K562 (cell line): ENCODE measurements around the gene GLRA2. TPM values are rescaled to one million over a fixed set of nuclear protein-coding genes. Genes with fewer than 3 reads are reported as not detected.

Source experiments
- ATAC-seq: fragments of 200-7000 bp; cut with Tn5 transposase; 3 replicates; pipeline ENCODE4 v1.9.1; 2020; ENCODE audit warnings: moderate library complexity
- BruUV-seq: library from RNA; stranded (reverse); fragments of 400-500 nt; replicated peaks from 2 replicates; lab custom pipeline; 2021; lab: Mats Ljungman, UMichigan
- CTCF ChIA-PET: fragments of 300-600 bp; formaldehyde crosslinking; extraction: SDS; loops from one replicate; lab custom pipeline; 2021; ENCODE audit warnings: low intra/inter-chr PET ratio; lab: Yijun Ruan, JAX
- POLR2A ChIA-PET: fragments of 300-600, 350-650 bp; sonication (Branson Sonifier 250); formaldehyde crosslinking; extraction: SDS; loops from one replicate; lab custom pipeline; 2021; ENCODE audit warnings: antibody characterized with exemption, inconsistent platforms; lab: Yijun Ruan, JAX
- DNase-seq, 4 experiments: peaks; one replicate each; pipeline versions ENCODE4 v3.0.0 to v3.0.0-alpha.2; 2011 to 2018; ENCODE audit warnings: low spot score in 3 of 4, mixed read lengths in 3 of 4; ENCODE audit errors: extremely low read depth in 1 of 4
- FAIRE-seq: peaks from 2 replicates; lab custom pipeline; 2011; peaks lifted over from hg19 to GRCh38; lab: Jason Lieb, UNC
- H2AFZ ChIP-seq: 2 replicates; pipeline ENCODE4 v1.6.0; 2011; ENCODE audit warnings: low read depth, low read length, control low read depth, inconsistent platforms
- H3K27ac ChIP-seq: fragments of 200-600 bp; 3 replicates; pipeline ENCODE4 v1.8.0; 2011; ENCODE audit warnings: low read depth, mild to moderate bottlenecking, control low read depth, inconsistent platforms, low read length, moderate library complexity, mixed read lengths; ENCODE audit errors: extremely low read depth
- H3K27me3 ChIP-seq, 2 experiments: fragments of 300-600 bp in 1 of 2; 2 replicates in 1 of 2; 3 replicates in 1 of 2; pipeline versions ENCODE4 v1.6.0 to v1.8.0; 2011; ENCODE audit warnings: inconsistent platforms in 2 of 2, low read length in 2 of 2, mild to moderate bottlenecking in 1 of 2, mixed read lengths in 1 of 2, moderate library complexity in 1 of 2; ENCODE audit not compliant: control insufficient read depth in 2 of 2, insufficient read depth in 2 of 2
- H3K36me3 ChIP-seq: fragments of 300-600 bp; 3 replicates; pipeline ENCODE4 v1.8.0; 2011; ENCODE audit warnings: mild to moderate bottlenecking, low read length, inconsistent platforms; ENCODE audit not compliant: control insufficient read depth, insufficient read depth
- H3K4me1 ChIP-seq, 2 experiments: fragments of 200-600 bp in 1 of 2; replicated peaks in 1 of 2; 2 replicates in 1 of 2; 3 replicates in 1 of 2; pipeline versions ENCODE4 v1.5.1 to v1.8.0; 2011; ENCODE audit warnings: inconsistent platforms in 2 of 2, low read length in 2 of 2, mild to moderate bottlenecking in 1 of 2, mixed read lengths in 1 of 2, moderate library complexity in 1 of 2; ENCODE audit not compliant: control insufficient read depth in 2 of 2, insufficient read depth in 2 of 2
- H3K4me2 ChIP-seq: 2 replicates; pipeline ENCODE4 v1.6.1; 2011; ENCODE audit warnings: low read length, control low read depth, inconsistent platforms, mixed read lengths; ENCODE audit not compliant: insufficient read depth
- H3K4me3 ChIP-seq: fragments of 200-600 bp; sonication (generic), shearing (Covaris generic); 2 replicates; pipeline ENCODE4 v1.5.1; 2016; ENCODE audit warnings: control low read depth, inconsistent platforms
- H3K79me2 ChIP-seq: fragments of 200-600 bp; 3 replicates; pipeline ENCODE4 v1.8.0; 2011; ENCODE audit warnings: low read length, inconsistent platforms; ENCODE audit not compliant: control insufficient read depth, insufficient read depth
- H3K9ac ChIP-seq, 2 experiments: 2 replicates each; pipeline versions ENCODE4 v1.6.0 to v1.6.1; 2011; ENCODE audit warnings: low read depth in 2 of 2, low read length in 2 of 2, control low read depth in 1 of 2, inconsistent platforms in 1 of 2, mild to moderate bottlenecking in 1 of 2, mixed read lengths in 1 of 2; ENCODE audit not compliant: insufficient read depth in 1 of 2
- H3K9me1 ChIP-seq: one replicate; pipeline ENCODE4 v1.6.0; 2011; ENCODE audit warnings: inconsistent platforms, mild to moderate bottlenecking, low read length, moderate library complexity; ENCODE audit not compliant: control insufficient read depth, insufficient read depth
- H3K9me3 ChIP-seq: replicated peaks from 2 replicates; pipeline ENCODE4 v1.5.1; 2011; ENCODE audit warnings: low read depth, low read length, inconsistent platforms; ENCODE audit not compliant: control insufficient read depth, insufficient read depth
- H4K20me1 ChIP-seq: replicated peaks from 2 replicates; pipeline ENCODE4 v1.6.1; 2011; ENCODE audit warnings: low read length, inconsistent platforms, mixed read lengths; ENCODE audit not compliant: control insufficient read depth, insufficient read depth
- BMI1 ChIP-seq: fragments of 150-350 bp; IDR thresholded peaks from 2 replicates; pipeline ENCODE4 v1.6.1; 2014; ENCODE audit warnings: low read length
- ERF ChIP-seq: fragments of 450-650 bp; formaldehyde crosslinking; IDR thresholded peaks from 2 replicates; pipeline ENCODE4 v1.4.0; 2020; ENCODE audit warnings: mild to moderate bottlenecking, mixed read lengths
- FOXM1 ChIP-seq, 2 experiments: fragments of 450-650 bp in 1 of 2; sonication (generic) in 1 of 2; formaldehyde crosslinking in 1 of 2; IDR thresholded peaks; 2 replicates each; pipeline versions ENCODE4 v1.6.1 to v1.9.0; 2017 to 2022; ENCODE audit warnings: low read depth in 2 of 2, mild to moderate bottlenecking in 2 of 2, missing genetic modification reagents in 1 of 2, moderate library complexity in 1 of 2
- MYNN ChIP-seq, 2 experiments: sonication (generic); formaldehyde crosslinking in 1 of 2; IDR thresholded peaks; 2 replicates each; pipeline versions ENCODE4 v1.5.0 to v1.6.1; 2016 to 2020; ENCODE audit warnings: antibody characterized with exemption in 1 of 2, missing genetic modification reagents in 1 of 2
- NFATC3 ChIP-seq: fragments of 450-650 bp; IDR thresholded peaks from 2 replicates; pipeline ENCODE4 v1.6.1; 2017; ENCODE audit warnings: mild to moderate bottlenecking
- RBM15 ChIP-seq: fragments of 200-400 bp; formaldehyde crosslinking; IDR thresholded peaks from 2 replicates; pipeline ENCODE4 v1.6.1; 2018; ENCODE audit warnings: mild to moderate bottlenecking, low read length, moderate library complexity; ENCODE audit not compliant: insufficient read depth
- RBM25 ChIP-seq: fragments of 200-400 bp; formaldehyde crosslinking; IDR thresholded peaks from 2 replicates; pipeline ENCODE4 v1.6.1; 2018; ENCODE audit warnings: low read length, low read depth, moderate library complexity; ENCODE audit not compliant: severe bottlenecking
- TCFL5 ChIP-seq: fragments of 250-450 bp; sonication (Bioruptor Pico); conservative IDR thresholded peaks from 2 replicates; pipeline ENCODE4 v1.6.1; 2021; ENCODE audit warnings: mild to moderate bottlenecking, moderate library complexity, matching md5 sums
- ZNF197 ChIP-seq: fragments of 200-800 bp; sonication (Bioruptor generic); IDR thresholded peaks from 2 replicates; pipeline ENCODE4 v1.6.1; 2016; ENCODE audit warnings: low read depth, missing genetic modification characterization, missing compliant biosample characterization
- ZNF3 ChIP-seq: fragments of 250-450 bp; sonication (Bioruptor Pico); IDR thresholded peaks from 2 replicates; pipeline ENCODE4 v1.5.0; 2021; ENCODE audit warnings: mild to moderate bottlenecking, moderate library complexity
- ZNF764 ChIP-seq: fragments of 250-450 bp; sonication (Bioruptor Pico); IDR thresholded peaks from 2 replicates; pipeline ENCODE4 v1.4.0; 2020; ENCODE audit warnings: low read depth, mild to moderate bottlenecking, moderate library complexity
- ZNF780A ChIP-seq: fragments of 250-450 bp; sonication (Bioruptor Pico); IDR thresholded peaks from 2 replicates; pipeline ENCODE4 v1.5.0; 2021; ENCODE audit warnings: mild to moderate bottlenecking
- ZNF785 ChIP-seq: fragments of 250-450 bp; sonication (Bioruptor Pico); IDR thresholded peaks from 2 replicates; pipeline ENCODE4 v1.4.0; 2020; ENCODE audit warnings: mild to moderate bottlenecking
- WGBS: fragments of 100-300 bp; shearing (Covaris generic); methylation state at CpG from one replicate; pipeline ENCODE4 v1.1.6; 2016; ENCODE audit warnings: low coverage, mixed read lengths; ENCODE audit not compliant: insufficient coverage; ENCODE audit errors: missing lambda C conversion rate; 5-methylcytosine and 5-hydroxymethylcytosine counted together
- in situ Hi-C: fragments of 300-500 bp; cut with MboI; formaldehyde crosslinking; loops from 4 replicates; pipeline ENCODE4 v1.15.0; 2018; ENCODE audit warnings: inconsistent platforms, mixed read lengths
- intact Hi-C: fragments of 100-400 bp; cut with micrococcal nuclease; formaldehyde crosslinking; loops from 2 replicates; pipeline ENCODE4 v1.14.2; 2022
- polyA plus RNA-seq, 8 experiments: library from polyadenylated mRNA; depleted of rRNA in 4 of 8; stranded (reverse) in 5 of 8; unstranded in 3 of 8; fragments of >200 nt; fragmentation: Nextera tagmentation in 2 of 8; fragmentation: Illumina TruSeq in 1 of 8; extraction: Ambion mirVana in 2 of 8; extraction: Trizol in 1 of 8; gene quantifications; 2 replicates each; pipeline versions ENCODE4 v1.2.1 to v1.2.3, GENCODE V29; 2011 to 2014; ENCODE audit warnings: inconsistent platforms in 1 of 8, missing spikeins in 1 of 8
- total RNA-seq, 7 experiments: library from RNA; depleted of rRNA in 6 of 7; stranded (reverse); fragments of >200 nt in 6 of 7; fragmentation: Illumina TruSeq in 2 of 7; extraction: Trizol in 2 of 7; gene quantifications; 2 replicates each; pipeline versions ENCODE4 v1.2.1 to v1.2.3, GENCODE V29; 2011 to 2021; ENCODE audit warnings: low replicate concordance in 1 of 7
- TF ChIP-seq, protein P1 (sequence below): fragments of 450-650 bp; IDR thresholded peaks from 2 replicates; pipeline ENCODE4 v1.6.1; 2016
- TF ChIP-seq, protein P2 (sequence below): fragments of 450-650 bp; IDR thresholded peaks from 2 replicates; pipeline ENCODE4 v1.6.1; 2016; ENCODE audit warnings: low read depth, mild to moderate bottlenecking, moderate library complexity
- TF ChIP-seq, protein P3 (sequence below): sonication (generic); formaldehyde crosslinking; IDR thresholded peaks from 2 replicates; pipeline ENCODE4 v1.8.0; 2022; ENCODE audit warnings: mild to moderate bottlenecking, missing genetic modification reagents

Gene GLRA2
- total and polyA plus RNA-seq, 9 of the 15 experiments (the other 6 are each of a cell fraction or from before 2014, with no cell fraction given) = not detected

- H3K27ac ChIP-seq = no peak overlapping the region
- POLR2A ChIA-PET = no interaction called here
- CTCF ChIA-PET = no interaction called here
- no peaks in the 10 kb centered on the region for H4K20me1 ChIP-seq
- no peak overlapping the region for H3K4me3 ChIP-seq
- no peak overlapping the region for H3K4me2 ChIP-seq
- no peaks in the 10 kb centered on the region for H3K9me1 ChIP-seq
- WGBS = 0% methylated on average over 1 of the region's 1 CpG
- H3K4me1 ChIP-seq = no peaks in the 10 kb centered on the region
- ATAC-seq = no peak
- no peaks in the 10 kb centered on the region; the same call in 1 of the 2 replicates for H3K9me3 ChIP-seq
- in situ Hi-C loops (no loop called here), intact Hi-C loops (no loop called here)
- no peaks in the 10 kb centered on the region for H3K27me3 ChIP-seq
- FAIRE-seq = no peak
- BruUV-seq = no TSS peak
- no peak overlapping the region for H2AFZ ChIP-seq
- no peak for DNase-seq
- no peaks in the 10 kb centered on the region for H3K36me3 ChIP-seq
- H3K79me2 ChIP-seq = no peaks in the 10 kb centered on the region
- TF ChIP-seq, protein P1, sequence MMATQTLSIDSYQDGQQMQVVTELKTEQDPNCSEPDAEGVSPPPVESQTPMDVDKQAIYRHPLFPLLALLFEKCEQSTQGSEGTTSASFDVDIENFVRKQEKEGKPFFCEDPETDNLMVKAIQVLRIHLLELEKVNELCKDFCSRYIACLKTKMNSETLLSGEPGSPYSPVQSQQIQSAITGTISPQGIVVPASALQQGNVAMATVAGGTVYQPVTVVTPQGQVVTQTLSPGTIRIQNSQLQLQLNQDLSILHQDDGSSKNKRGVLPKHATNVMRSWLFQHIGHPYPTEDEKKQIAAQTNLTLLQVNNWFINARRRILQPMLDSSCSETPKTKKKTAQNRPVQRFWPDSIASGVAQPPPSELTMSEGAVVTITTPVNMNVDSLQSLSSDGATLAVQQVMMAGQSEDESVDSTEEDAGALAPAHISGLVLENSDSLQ = no peak
- no peak for TF ChIP-seq NFATC3
- no peak for TF ChIP-seq ZNF780A (CRISPR knock-in tag)
- TF ChIP-seq RBM15 = no peak
- TF ChIP-seq, protein P2, sequence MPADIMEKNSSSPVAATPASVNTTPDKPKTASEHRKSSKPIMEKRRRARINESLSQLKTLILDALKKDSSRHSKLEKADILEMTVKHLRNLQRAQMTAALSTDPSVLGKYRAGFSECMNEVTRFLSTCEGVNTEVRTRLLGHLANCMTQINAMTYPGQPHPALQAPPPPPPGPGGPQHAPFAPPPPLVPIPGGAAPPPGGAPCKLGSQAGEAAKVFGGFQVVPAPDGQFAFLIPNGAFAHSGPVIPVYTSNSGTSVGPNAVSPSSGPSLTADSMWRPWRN = no peak
- no peak for TF ChIP-seq MYNN (IDR thresholded peaks at IDR 0.05)
- TF ChIP-seq MYNN (CRISPR knock-in tag; IDR thresholded peaks at IDR 0.05) = no peak
- TF ChIP-seq RBM25 = no peak
- TF ChIP-seq, protein P3, sequence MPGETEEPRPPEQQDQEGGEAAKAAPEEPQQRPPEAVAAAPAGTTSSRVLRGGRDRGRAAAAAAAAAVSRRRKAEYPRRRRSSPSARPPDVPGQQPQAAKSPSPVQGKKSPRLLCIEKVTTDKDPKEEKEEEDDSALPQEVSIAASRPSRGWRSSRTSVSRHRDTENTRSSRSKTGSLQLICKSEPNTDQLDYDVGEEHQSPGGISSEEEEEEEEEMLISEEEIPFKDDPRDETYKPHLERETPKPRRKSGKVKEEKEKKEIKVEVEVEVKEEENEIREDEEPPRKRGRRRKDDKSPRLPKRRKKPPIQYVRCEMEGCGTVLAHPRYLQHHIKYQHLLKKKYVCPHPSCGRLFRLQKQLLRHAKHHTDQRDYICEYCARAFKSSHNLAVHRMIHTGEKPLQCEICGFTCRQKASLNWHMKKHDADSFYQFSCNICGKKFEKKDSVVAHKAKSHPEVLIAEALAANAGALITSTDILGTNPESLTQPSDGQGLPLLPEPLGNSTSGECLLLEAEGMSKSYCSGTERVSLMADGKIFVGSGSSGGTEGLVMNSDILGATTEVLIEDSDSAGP (CRISPR knock-in tag) = no peak
- TF ChIP-seq ZNF785 (CRISPR knock-in tag) = no peak
- no peak for TF ChIP-seq ZNF3 (CRISPR knock-in tag)
- TF ChIP-seq FOXM1 (IDR thresholded peaks at IDR 0.05; ENCODE audit: low read depth) = no peak
- TF ChIP-seq FOXM1 (CRISPR knock-in tag; IDR thresholded peaks at IDR 0.05; ENCODE audit: low read depth) = no peak
- TF ChIP-seq ZNF197 (CRISPR knock-in tag) = no peak
- TF ChIP-seq BMI1 = no peak
- TF ChIP-seq ERF = no peak
- TF ChIP-seq ZNF764 (CRISPR knock-in tag) = no peak
- TF ChIP-seq TCFL5 (CRISPR knock-in tag) = no peak
- H3K9ac ChIP-seq = no peak overlapping the region
Observed at GRCh38 chrX:14504960-14505538, 24.3 kb upstream of the GLRA2 start.
